ENCODE measurements around the gene GPR157. TPM values are rescaled to one million over a fixed set of nuclear protein-coding genes. Genes with fewer than 3 reads are reported as not detected.

GPR157 gene
- total RNA-seq, 1 experiment from 2014 or later = not detected

GRCh38 chr1:9119745-9120144, 9.2 kb downstream of the GPR157 start:
- H3K9me3 ChIP-seq (ENCODE audit: low read length) = no peaks in the 10 kb centered on the region
- no peaks in the 10 kb centered on the region for H3K9me2 ChIP-seq (replicated peaks; ENCODE audit: insufficient read depth, low read length)
- no peak overlapping the region for H3K9ac ChIP-seq (ENCODE audit: low read length)
- no peaks in the 10 kb centered on the region for H3K36me3 ChIP-seq (ENCODE audit: insufficient read depth, low read length)
- H2AFZ ChIP-seq (ENCODE audit: low read length) = no peak overlapping the region
- H3K27ac ChIP-seq (ENCODE audit: low read length) = no peak overlapping the region
- no peaks in the 10 kb centered on the region for H3K27me3 ChIP-seq (ENCODE audit: low read length)
- H3K79me2 ChIP-seq (ENCODE audit: low read length) = no peaks in the 10 kb centered on the region
- H3K4me2 ChIP-seq (ENCODE audit: low read depth, low read length, poor library complexity, severe bottlenecking) = no peak overlapping the region
- H3K4me3 ChIP-seq (ENCODE audit: low read length) = no peak overlapping the region
- no peaks in the 10 kb centered on the region for H3K4me1 ChIP-seq (ENCODE audit: low read length)
- H4K20me1 ChIP-seq (ENCODE audit: insufficient read depth, low read depth, low read length) = no peaks in the 10 kb centered on the region
- no peak for DNase-seq

DNA sequence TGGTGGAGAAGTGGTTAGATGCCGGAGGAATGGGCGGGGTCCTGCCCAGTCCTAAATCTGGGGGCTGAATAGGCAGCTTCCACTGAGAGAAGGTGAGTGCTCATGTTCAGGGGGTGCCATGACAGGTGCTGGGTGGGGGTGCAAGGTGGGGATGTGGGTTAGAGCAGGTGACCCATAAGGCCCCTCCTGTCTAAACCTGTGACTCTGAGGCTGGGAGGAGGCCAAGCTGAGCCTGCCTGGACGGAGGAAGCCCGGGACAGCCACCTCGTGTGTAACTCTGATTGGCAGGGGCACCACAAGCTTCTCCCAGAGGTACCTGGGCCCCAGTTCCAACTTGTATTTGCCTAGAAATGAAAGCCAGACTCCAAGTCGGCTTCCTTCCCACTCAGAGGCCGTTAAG, 10.7 kb downstream of the GPR157 start:
- H3K4me2 ChIP-seq (ENCODE audit: low read depth, low read length, poor library complexity, severe bottlenecking) = no peak overlapping the region
- no peaks in the 10 kb centered on the region for H3K79me2 ChIP-seq (ENCODE audit: low read length)
- no peaks in the 10 kb centered on the region for H3K9me3 ChIP-seq (ENCODE audit: low read length)
- no peaks in the 10 kb centered on the region for H3K27me3 ChIP-seq (ENCODE audit: low read length)
- H3K4me3 ChIP-seq (ENCODE audit: low read length) = no peak overlapping the region
- no peaks in the 10 kb centered on the region for H3K9me2 ChIP-seq (replicated peaks; ENCODE audit: insufficient read depth, low read length)
- no peaks in the 10 kb centered on the region for H3K36me3 ChIP-seq (ENCODE audit: insufficient read depth, low read length)
- no peak overlapping the region for H2AFZ ChIP-seq (ENCODE audit: low read length)
- no peak overlapping the region for H3K9ac ChIP-seq (ENCODE audit: low read length)
- no peaks in the 10 kb centered on the region for H4K20me1 ChIP-seq (ENCODE audit: insufficient read depth, low read depth, low read length)
- DNase-seq = no peak
- H3K27ac ChIP-seq (ENCODE audit: low read length) = no peak overlapping the region
- no peaks in the 10 kb centered on the region for H3K4me1 ChIP-seq (ENCODE audit: low read length)

DNA sequence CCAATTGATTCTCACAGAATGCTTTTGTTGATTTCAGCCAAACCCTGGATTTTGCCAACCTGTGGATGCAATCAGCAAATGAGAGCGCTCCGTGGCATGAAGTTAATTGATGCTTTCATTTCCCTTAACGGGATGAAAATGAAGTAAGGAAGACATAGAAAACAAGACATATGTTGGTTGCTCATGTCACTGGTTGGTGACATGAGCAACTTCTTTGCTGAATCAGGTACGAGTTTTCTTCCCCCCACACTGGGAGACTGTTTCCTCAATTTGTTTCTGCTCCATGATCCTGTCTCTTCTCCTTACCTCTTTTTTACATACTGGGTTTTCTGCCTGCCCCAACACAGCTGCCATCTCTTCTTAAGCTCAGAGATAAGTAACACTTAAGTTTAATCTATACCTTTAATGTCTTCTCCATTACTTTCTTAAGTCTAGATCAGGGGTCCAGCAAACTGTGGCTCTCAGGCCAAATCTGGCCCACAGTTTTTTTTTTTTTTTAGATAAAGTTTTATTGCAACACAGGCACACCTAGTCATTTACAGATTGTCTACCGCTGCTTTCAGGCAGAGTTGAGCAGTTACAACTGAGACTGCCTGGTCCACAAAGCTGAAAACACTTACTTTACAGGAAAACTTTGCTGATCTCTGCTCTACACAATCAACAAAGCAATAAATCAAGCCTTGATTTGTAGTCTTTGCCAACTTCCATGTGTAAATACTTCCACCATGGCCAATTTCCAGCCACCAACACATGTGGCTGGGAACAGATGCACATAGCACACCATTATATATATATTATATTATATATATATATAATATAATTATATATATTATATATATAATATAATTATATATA, 13.3 kb downstream of the GPR157 start:
- H3K4me3 ChIP-seq (ENCODE audit: low read length) = no peak overlapping the region
- DNase-seq = no peak
- no peak overlapping the region for H3K27ac ChIP-seq (ENCODE audit: low read length)
- H2AFZ ChIP-seq (ENCODE audit: low read length) = no peak overlapping the region
- no peak overlapping the region for H3K4me2 ChIP-seq (ENCODE audit: low read depth, low read length, poor library complexity, severe bottlenecking)
- H3K9me3 ChIP-seq (ENCODE audit: low read length) = no peaks in the 10 kb centered on the region
- H4K20me1 ChIP-seq (ENCODE audit: insufficient read depth, low read depth, low read length) = no peaks in the 10 kb centered on the region
- H3K79me2 ChIP-seq (ENCODE audit: low read length) = no peaks in the 10 kb centered on the region
- no peaks in the 10 kb centered on the region for H3K27me3 ChIP-seq (ENCODE audit: low read length)
- no peaks in the 10 kb centered on the region for H3K36me3 ChIP-seq (ENCODE audit: insufficient read depth, low read length)
- no peaks in the 10 kb centered on the region for H3K4me1 ChIP-seq (ENCODE audit: low read length)
- H3K9me2 ChIP-seq (replicated peaks; ENCODE audit: insufficient read depth, low read length) = no peaks in the 10 kb centered on the region
- no peak overlapping the region for H3K9ac ChIP-seq (ENCODE audit: low read length)

DNA sequence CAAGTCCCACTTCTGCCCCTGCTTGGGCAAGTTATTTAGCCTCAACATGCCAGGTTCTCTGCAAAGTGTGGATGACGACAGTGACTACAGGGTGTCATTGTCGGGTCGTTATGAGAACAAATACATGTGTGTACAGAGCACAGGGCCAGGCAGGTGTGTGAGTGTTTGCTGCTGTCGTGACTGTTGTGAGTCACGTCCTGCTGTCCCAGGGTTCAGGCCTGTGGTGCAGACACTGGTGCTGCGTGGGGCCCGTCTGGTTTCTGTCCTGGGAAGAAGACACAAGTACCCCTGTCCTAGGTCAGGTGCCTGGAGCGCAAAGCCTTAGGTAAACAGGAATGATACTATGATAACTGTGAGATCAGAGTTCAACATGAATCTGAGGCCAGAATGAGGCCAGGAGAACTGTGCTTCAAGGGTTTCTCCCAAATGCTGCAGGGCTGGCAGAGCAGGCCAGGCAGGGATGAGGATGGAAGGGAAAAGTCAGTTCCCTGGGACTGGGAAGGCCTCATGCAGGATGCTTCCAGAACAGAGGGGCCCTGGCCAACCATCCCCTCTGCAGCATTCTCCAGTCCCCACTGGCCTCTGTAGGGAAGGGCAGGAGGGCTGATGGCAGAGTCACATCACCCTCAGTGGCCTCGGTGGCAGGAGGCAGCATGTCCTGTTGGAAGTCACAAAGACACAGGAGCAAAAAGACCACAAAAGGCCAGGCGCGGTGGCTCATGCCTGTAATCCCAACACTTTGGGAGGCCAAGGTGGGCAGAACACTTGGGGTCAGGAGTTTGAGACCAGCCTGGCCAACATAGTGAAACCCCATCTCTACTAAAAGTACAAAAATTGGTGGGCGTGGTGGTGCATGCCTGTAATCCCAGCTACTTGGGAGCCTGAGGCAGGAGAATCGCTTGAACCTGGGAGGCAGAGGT, 15.7 kb downstream of the GPR157 start:
- no peaks in the 10 kb centered on the region for H3K36me3 ChIP-seq (ENCODE audit: insufficient read depth, low read length)
- H3K79me2 ChIP-seq (ENCODE audit: low read length) = no peaks in the 10 kb centered on the region
- H3K27ac ChIP-seq (ENCODE audit: low read length) = no peak overlapping the region
- H3K27me3 ChIP-seq (ENCODE audit: low read length) = no peaks in the 10 kb centered on the region
- H3K9me3 ChIP-seq (ENCODE audit: low read length) = no peaks in the 10 kb centered on the region
- no peak overlapping the region for H3K4me2 ChIP-seq (ENCODE audit: low read depth, low read length, poor library complexity, severe bottlenecking)
- no peak overlapping the region for H3K9ac ChIP-seq (ENCODE audit: low read length)
- H4K20me1 ChIP-seq (ENCODE audit: insufficient read depth, low read depth, low read length) = no peaks in the 10 kb centered on the region
- no peak overlapping the region for H2AFZ ChIP-seq (ENCODE audit: low read length)
- no peak for DNase-seq
- H3K4me3 ChIP-seq (ENCODE audit: low read length) = no peak overlapping the region
- H3K9me2 ChIP-seq (replicated peaks; ENCODE audit: insufficient read depth, low read length) = no peaks in the 10 kb centered on the region
- no peaks in the 10 kb centered on the region for H3K4me1 ChIP-seq (ENCODE audit: low read length)

- H3K4me3 ChIP-seq (ENCODE audit: low read length) = no peak overlapping the region
- no peaks in the 10 kb centered on the region for H3K4me1 ChIP-seq (ENCODE audit: low read length)
- H4K20me1 ChIP-seq (ENCODE audit: insufficient read depth, low read depth, low read length) = no peaks in the 10 kb centered on the region
- H3K79me2 ChIP-seq (ENCODE audit: low read length) = no peaks in the 10 kb centered on the region
- no peaks in the 10 kb centered on the region for H3K9me3 ChIP-seq (ENCODE audit: low read length)
- no peak overlapping the region for H3K9ac ChIP-seq (ENCODE audit: low read length)
- no peak overlapping the region for H3K4me2 ChIP-seq (ENCODE audit: low read depth, low read length, poor library complexity, severe bottlenecking)
- no peaks in the 10 kb centered on the region for H3K27me3 ChIP-seq (ENCODE audit: low read length)
- H2AFZ ChIP-seq (ENCODE audit: low read length) = no peak overlapping the region
- no peak for DNase-seq
- H3K27ac ChIP-seq (ENCODE audit: low read length) = no peak overlapping the region
- H3K36me3 ChIP-seq (ENCODE audit: insufficient read depth, low read length) = no peaks in the 10 kb centered on the region
- no peaks in the 10 kb centered on the region for H3K9me2 ChIP-seq (replicated peaks; ENCODE audit: insufficient read depth, low read length)
These were observed 16.9 kb downstream of the GPR157 start for GRCh38 chr1:9111957-9112356.

- no peak for DNase-seq
- Histone ChIP-seq H3K27ac (ENCODE audit: low read length) (no peak overlapping the region), H3K9me2 (replicated peaks; ENCODE audit: insufficient read depth, low read length) (no peaks in the 10 kb centered on the region), H3K4me1 (ENCODE audit: low read length) (no peaks in the 10 kb centered on the region), H2AFZ (ENCODE audit: low read length) (no peak overlapping the region), H3K36me3 (ENCODE audit: insufficient read depth, low read length) (no peaks in the 10 kb centered on the region), H4K20me1 (ENCODE audit: insufficient read depth, low read depth, low read length) (no peaks in the 10 kb centered on the region), H3K4me2 (ENCODE audit: low read depth, low read length, poor library complexity, severe bottlenecking) (no peak overlapping the region), H3K4me3 (ENCODE audit: low read length) (no peak overlapping the region), H3K79me2 (ENCODE audit: low read length) (no peaks in the 10 kb centered on the region), H3K9ac (ENCODE audit: low read length) (no peak overlapping the region), H3K27me3 (ENCODE audit: low read length) (no peaks in the 10 kb centered on the region), H3K9me3 (ENCODE audit: low read length) (no peaks in the 10 kb centered on the region)
These were observed 17.6 kb downstream of the GPR157 start for GRCh38 chr1:9111357-9111691.

- H3K79me2 ChIP-seq (ENCODE audit: low read length) = no peaks in the 10 kb centered on the region
- H3K36me3 ChIP-seq (ENCODE audit: insufficient read depth, low read length) = no peaks in the 10 kb centered on the region
- H3K9ac ChIP-seq (ENCODE audit: low read length) = no peak overlapping the region
- no peak overlapping the region for H2AFZ ChIP-seq (ENCODE audit: low read length)
- no peak overlapping the region for H3K27ac ChIP-seq (ENCODE audit: low read length)
- H3K4me1 ChIP-seq (ENCODE audit: low read length) = no peaks in the 10 kb centered on the region
- no peaks in the 10 kb centered on the region for H3K9me3 ChIP-seq (ENCODE audit: low read length)
- H4K20me1 ChIP-seq (ENCODE audit: insufficient read depth, low read depth, low read length) = no peaks in the 10 kb centered on the region
- no peak overlapping the region for H3K4me3 ChIP-seq (ENCODE audit: low read length)
- no peak overlapping the region for H3K4me2 ChIP-seq (ENCODE audit: low read depth, low read length, poor library complexity, severe bottlenecking)
- no peaks in the 10 kb centered on the region for H3K9me2 ChIP-seq (replicated peaks; ENCODE audit: insufficient read depth, low read length)
- H3K27me3 ChIP-seq (ENCODE audit: low read length) = no peaks in the 10 kb centered on the region
- DNase-seq = peak; percentile 92
These were observed 18.1 kb downstream of the GPR157 start for GRCh38 chr1:9110669-9111356.

All from Karpas-422 (cell line).